HEK293 (cell line): Measurements from ENCODE around the gene ZFAND3.

Experiments
- CTCF ChIA-PET: fragments of 350-600 bp; formaldehyde crosslinking; extraction: SDS; loops from one replicate; lab custom pipeline; 2021; ENCODE audit warnings: antibody characterized with exemption; lab: Yijun Ruan, JAX
- POLR2A ChIA-PET: fragments of 300-600 bp; formaldehyde crosslinking; extraction: SDS; loops from one replicate; lab custom pipeline; 2020; ENCODE audit warnings: antibody characterized with exemption, inconsistent platforms; lab: Yijun Ruan, JAX
- H3K27ac ChIP-seq: fragments of 200-500 bp; sonication (Bioruptor generic); 2 replicates; pipeline ENCODE4 v1.5.1; 2014; ENCODE audit warnings: low read depth, low read length, control low read depth, inconsistent platforms; ENCODE audit errors: extremely low read depth
- H3K36me3 ChIP-seq, 2 experiments: fragments of 200-500 bp in 1 of 2; sonication (Bioruptor generic) in 1 of 2; 1 replicate in 1 of 2; 2 replicates in 1 of 2; pipeline ENCODE4 v1.5.1; 2014 to 2017; ENCODE audit warnings: inconsistent platforms in 2 of 2, low read length in 2 of 2; ENCODE audit not compliant: control insufficient read depth in 2 of 2, insufficient read depth in 1 of 2
- H3K4me1 ChIP-seq: fragments of 200-500 bp; sonication (Bioruptor generic); 2 replicates; pipeline ENCODE4 v1.5.1; 2014; ENCODE audit warnings: mild to moderate bottlenecking, low read length, inconsistent platforms; ENCODE audit not compliant: control insufficient read depth, insufficient read depth
- H3K4me3 ChIP-seq: 2 replicates; pipeline ENCODE4 v1.5.1; 2011; ENCODE audit warnings: low read depth, mild to moderate bottlenecking, control low read depth, low read length, moderate library complexity
- H3K9me3 ChIP-seq: fragments of 200-500 bp; sonication (Bioruptor generic); 2 replicates; pipeline ENCODE4 v1.5.1; 2014; ENCODE audit warnings: low read depth, low read length, inconsistent platforms; ENCODE audit not compliant: control insufficient read depth, insufficient read depth
- CTCF ChIP-seq: fragments of 450-650 bp; formaldehyde crosslinking; IDR thresholded peaks from 2 replicates; pipeline ENCODE4 v1.5.1; 2016; ENCODE audit warnings: missing biosample characterization, missing genetic modification characterization
- HOXA7 ChIP-seq: sonication (generic); formaldehyde crosslinking; IDR thresholded peaks from 2 replicates; pipeline ENCODE4 v1.8.1; 2022; ENCODE audit warnings: missing genetic modification reagents, borderline replicate concordance
- KLF9 ChIP-seq: fragments of 450-650 bp; formaldehyde crosslinking; IDR thresholded peaks from 2 replicates; pipeline ENCODE4 v1.5.1; 2016; ENCODE audit warnings: missing biosample characterization, missing genetic modification characterization, low read depth
- PRDM2 ChIP-seq: fragments of 450-650 bp; formaldehyde crosslinking; IDR thresholded peaks from 2 replicates; pipeline ENCODE4 v1.5.1; 2016; ENCODE audit warnings: missing biosample characterization, missing genetic modification characterization, borderline replicate concordance
- SCRT1 ChIP-seq: fragments of 450-650 bp; formaldehyde crosslinking; IDR thresholded peaks from 2 replicates; pipeline ENCODE4 v1.5.1; 2016; ENCODE audit warnings: missing biosample characterization, missing genetic modification characterization, borderline replicate concordance
- ZBTB1 ChIP-seq: fragments of 450-650 bp; formaldehyde crosslinking; IDR thresholded peaks from 2 replicates; pipeline ENCODE4 v1.5.1; 2016; ENCODE audit warnings: missing biosample characterization, missing genetic modification characterization
- ZBTB17 ChIP-seq: fragments of 450-650 bp; formaldehyde crosslinking; IDR thresholded peaks from 2 replicates; pipeline ENCODE4 v1.5.1; 2016; ENCODE audit warnings: missing biosample characterization, missing genetic modification characterization
- ZBTB8A ChIP-seq: fragments of 450-650 bp; formaldehyde crosslinking; IDR thresholded peaks from 2 replicates; pipeline ENCODE4 v1.5.1; 2016; ENCODE audit warnings: missing biosample characterization, missing genetic modification characterization
- ZNF121 ChIP-seq: fragments of 450-650 bp; formaldehyde crosslinking; IDR thresholded peaks from 2 replicates; pipeline ENCODE4 v1.5.1; 2016; ENCODE audit warnings: missing biosample characterization, missing genetic modification characterization
- ZNF174 ChIP-seq: fragments of 450-650 bp; formaldehyde crosslinking; IDR thresholded peaks from 2 replicates; pipeline ENCODE4 v1.5.0; 2017; ENCODE audit warnings: missing biosample characterization, mild to moderate bottlenecking, missing genetic modification characterization
- ZNF175 ChIP-seq: fragments of 450-650 bp; formaldehyde crosslinking; IDR thresholded peaks from 2 replicates; pipeline ENCODE4 v1.5.1; 2016; ENCODE audit warnings: missing biosample characterization, missing genetic modification characterization
- ZNF223 ChIP-seq: fragments of 450-650 bp; formaldehyde crosslinking; IDR thresholded peaks from 2 replicates; pipeline ENCODE4 v1.5.1; 2016; ENCODE audit warnings: missing biosample characterization, missing genetic modification characterization
- ZNF423 ChIP-seq: fragments of 450-650 bp; formaldehyde crosslinking; IDR thresholded peaks from 2 replicates; pipeline ENCODE4 v1.5.1; 2016; ENCODE audit warnings: missing biosample characterization, missing genetic modification characterization
- ZNF48 ChIP-seq: fragments of 450-650 bp; formaldehyde crosslinking; IDR thresholded peaks from 2 replicates; pipeline ENCODE4 v1.5.1; 2016; ENCODE audit warnings: missing biosample characterization, missing genetic modification characterization
- ZNF513 ChIP-seq: fragments of 450-650 bp; IDR thresholded peaks from 2 replicates; pipeline ENCODE4 v1.5.1; 2018; ENCODE audit warnings: missing biosample characterization, missing genetic modification characterization
- ZNF521 ChIP-seq: fragments of 450-650 bp; formaldehyde crosslinking; IDR thresholded peaks from 2 replicates; pipeline ENCODE4 v1.5.1; 2017; ENCODE audit warnings: missing biosample characterization, mild to moderate bottlenecking, missing genetic modification characterization
- ZNF639 ChIP-seq: fragments of 450-650 bp; formaldehyde crosslinking; IDR thresholded peaks from 2 replicates; pipeline ENCODE4 v1.5.1; 2016; ENCODE audit warnings: missing biosample characterization, missing genetic modification characterization
- ZNF658 ChIP-seq: fragments of 450-650 bp; formaldehyde crosslinking; IDR thresholded peaks from 2 replicates; pipeline ENCODE4; 2016; ENCODE audit warnings: missing biosample characterization, missing genetic modification characterization
- ZNF777 ChIP-seq: fragments of 450-650 bp; formaldehyde crosslinking; IDR thresholded peaks from 2 replicates; pipeline ENCODE4 v1.5.1; 2017; ENCODE audit warnings: missing biosample characterization, missing genetic modification characterization, borderline replicate concordance
- ZNF792 ChIP-seq: fragments of 450-650 bp; formaldehyde crosslinking; IDR thresholded peaks from 2 replicates; pipeline ENCODE4 v1.5.1; 2016; ENCODE audit warnings: missing biosample characterization, missing genetic modification characterization
- ZSCAN4 ChIP-seq: fragments of 450-650 bp; formaldehyde crosslinking; IDR thresholded peaks from 2 replicates; pipeline ENCODE4 v1.5.1; 2017; ENCODE audit warnings: missing biosample characterization, missing genetic modification characterization

ZFAND3 gene

GRCh38 chr6:38054527-38055202 lies 235.1 kb downstream of the ZFAND3 start (continued):
- TF ChIP-seq PRDM2 (tag by site-specific recombination) (no peak), ZNF48 (no peak), HOXA7 (CRISPR knock-in tag) (no peak), ZNF513 (tag by site-specific recombination) (no peak), ZNF658 (tag by site-specific recombination) (no peak), ZBTB1 (tag by site-specific recombination) (no peak), ZBTB17 (no peak), CTCF (tag by site-specific recombination) (no peak), ZNF121 (tag by site-specific recombination) (no peak), ZNF175 (no peak)
- TF ChIP-seq, all 188 proteins: peak for 0

GRCh38 chr6:38055203-38055589 lies 235.7 kb downstream of the ZFAND3 start:
- no peak overlapping the region for H3K27ac ChIP-seq
- ChIA-PET CTCF (no interaction called here), POLR2A (no interaction called here)

More at GRCh38 chr6:38055203-38055589, 235.7 kb downstream of the ZFAND3 start:
- TF ChIP-seq ZBTB8A (tag by site-specific recombination) (no peak), ZNF174 (no peak), ZNF777 (no peak), SCRT1 (tag by site-specific recombination) (no peak), KLF9 (tag by site-specific recombination) (no peak), ZSCAN4 (no peak), ZNF223 (tag by site-specific recombination) (no peak), ZNF423 (no peak), ZNF792 (tag by site-specific recombination) (no peak), ZNF639 (tag by site-specific recombination) (no peak), ZNF521 (no peak)
- H3K36me3 ChIP-seq, result no peaks in the 10 kb centered on the region
- peaks cover 9% of the 10 kb centered on the region; the same call in 1 of the 2 replicates for H3K4me1 ChIP-seq
- H3K9me3 ChIP-seq, result no peaks in the 10 kb centered on the region
- H3K4me3 ChIP-seq, result no peak overlapping the region
